Neural cell (in vitro differentiated cells): Measurements from ENCODE around the gene NECAP2. TPM values are rescaled to one million over a fixed set of nuclear protein-coding genes. Genes with fewer than 3 reads are reported as not detected.

ENCODE experiments used
- H2AFZ ChIP-seq: fragments of 200-600, 300-800 bp; sonication (generic), shearing (Covaris generic); 2 replicates; pipeline ENCODE4 v1.6.0; 2014; ENCODE audit warnings: low read depth, mild to moderate bottlenecking, antibody characterized with exemption, low read length, moderate library complexity
- H3F3A ChIP-seq: fragments of 200-600 bp; shearing (Covaris generic); 2 replicates; pipeline ENCODE4 v1.6.1; 2016; ENCODE audit warnings: mild to moderate bottlenecking, moderate library complexity, mixed read lengths, antibody characterized with exemption, low read length; ENCODE audit not compliant: insufficient read depth, poor library complexity, severe bottlenecking
- H3K27ac ChIP-seq: fragments of 200-600, 300-800 bp; sonication (generic), shearing (Covaris generic); 2 replicates; pipeline ENCODE4 v1.5.1; 2014; ENCODE audit warnings: mild to moderate bottlenecking, low read length, moderate library complexity
- H3K27me3 ChIP-seq: fragments of 300-800, 200-600 bp; sonication (generic), shearing (Covaris generic); 2 replicates; pipeline ENCODE4 v1.6.0; 2014; ENCODE audit warnings: mild to moderate bottlenecking, low read depth, low read length, moderate library complexity; ENCODE audit not compliant: insufficient read depth
- H3K36me3 ChIP-seq: fragments of 300-800, 200-600 bp; sonication (generic), shearing (Covaris generic); 2 replicates; pipeline ENCODE4 v1.5.1; 2014; ENCODE audit warnings: mild to moderate bottlenecking, antibody characterized with exemption, low read length, moderate library complexity; ENCODE audit not compliant: insufficient read depth
- H3K4me2 ChIP-seq: fragments of 300-800, 200-600 bp; sonication (generic), shearing (Covaris generic); 2 replicates; pipeline ENCODE4 v1.6.0; 2014; ENCODE audit warnings: mild to moderate bottlenecking, low read length
- H3K4me3 ChIP-seq: fragments of 300-800, 200-600 bp; sonication (generic), shearing (Covaris generic); 2 replicates; pipeline ENCODE4 v1.5.1; 2014; ENCODE audit warnings: mild to moderate bottlenecking, low read length, moderate library complexity
- H3K79me2 ChIP-seq: fragments of 200-600 bp; shearing (Covaris generic); replicated peaks from 2 replicates; pipeline ENCODE4 v1.6.0; 2014; ENCODE audit warnings: mild to moderate bottlenecking, low read length, moderate library complexity; ENCODE audit not compliant: insufficient read depth
- H3K9ac ChIP-seq: fragments of 300-800, 200-600 bp; sonication (generic), shearing (Covaris generic); 2 replicates; pipeline ENCODE4 v1.6.1; 2016; ENCODE audit warnings: mild to moderate bottlenecking, low read length, mixed read lengths
- H3K9me2 ChIP-seq: fragments of 200-600 bp; shearing (Covaris generic); 2 replicates; pipeline ENCODE4 v1.6.1; 2016; ENCODE audit warnings: mild to moderate bottlenecking, low read length, mixed read lengths; ENCODE audit not compliant: insufficient read depth
- H3K9me3 ChIP-seq: fragments of 200-600, 300-800 bp; sonication (generic), shearing (Covaris generic); 2 replicates; pipeline ENCODE4 v1.6.1; 2016; ENCODE audit warnings: mild to moderate bottlenecking, mixed run types, low read length, moderate library complexity, mixed read lengths
- H4K20me1 ChIP-seq: fragments of 200-600 bp; shearing (Covaris generic); 2 replicates; pipeline ENCODE4 v1.6.1; 2016; ENCODE audit warnings: mild to moderate bottlenecking, mixed run types; ENCODE audit not compliant: insufficient read depth
- CTCF ChIP-seq: fragments of 450-650 bp; IDR thresholded peaks from 2 replicates; pipeline ENCODE4 v1.5.1; 2014; ENCODE audit warnings: antibody characterized with exemption, mild to moderate bottlenecking, moderate library complexity; ENCODE audit not compliant: poor library complexity, severe bottlenecking
- EP300 ChIP-seq: fragments of 450-650 bp; conservative IDR thresholded peaks from 2 replicates; pipeline ENCODE4 v1.6.1; 2014; ENCODE audit warnings: antibody characterized with exemption, mild to moderate bottlenecking, moderate library complexity; ENCODE audit not compliant: poor library complexity, severe bottlenecking
- EZH2 ChIP-seq: fragments of 200-600, 300-800 bp; shearing (Covaris generic), sonication (generic); IDR thresholded peaks from 2 replicates; pipeline ENCODE4 v1.6.1; 2014; ENCODE audit warnings: antibody characterized with exemption, low read length, borderline replicate concordance, mild to moderate bottlenecking; ENCODE audit not compliant: insufficient read depth, poor library complexity, severe bottlenecking
- MXI1 ChIP-seq: fragments of 450-650 bp; conservative IDR thresholded peaks from 2 replicates; pipeline ENCODE4 v1.6.1; 2014; ENCODE audit warnings: antibody characterized with exemption, mild to moderate bottlenecking; ENCODE audit not compliant: poor library complexity, severe bottlenecking
- POLR2AphosphoS5 ChIP-seq: IDR thresholded peaks from 2 replicates; pipeline ENCODE4 v1.6.1; 2012
- RAD21 ChIP-seq: fragments of 450-650 bp; conservative IDR thresholded peaks from 2 replicates; pipeline ENCODE4 v1.6.1; 2014; ENCODE audit warnings: antibody characterized with exemption, mild to moderate bottlenecking, moderate library complexity
- SMC3 ChIP-seq: fragments of 450-650 bp; conservative IDR thresholded peaks from 2 replicates; pipeline ENCODE4 v1.6.1; 2014; ENCODE audit warnings: antibody characterized with exemption, mild to moderate bottlenecking, moderate library complexity; ENCODE audit not compliant: poor library complexity
- TAF1 ChIP-seq: IDR thresholded peaks from 2 replicates; pipeline ENCODE4 v1.6.1; 2012; ENCODE audit warnings: low read depth
- polyA plus RNA-seq: library from polyadenylated mRNA; depleted of rRNA; stranded (reverse); fragments of >200 nt; gene quantifications from 2 replicates; pipeline ENCODE4 v1.2.3, GENCODE V29; 2014
- TF ChIP-seq, protein P1 (sequence below): IDR thresholded peaks from 2 replicates; pipeline ENCODE4 v1.6.1; 2012; ENCODE audit warnings: borderline replicate concordance

Gene NECAP2
- polyA plus RNA-seq, 1 donor from 2014 or later = 80.2 TPM

DNA sequence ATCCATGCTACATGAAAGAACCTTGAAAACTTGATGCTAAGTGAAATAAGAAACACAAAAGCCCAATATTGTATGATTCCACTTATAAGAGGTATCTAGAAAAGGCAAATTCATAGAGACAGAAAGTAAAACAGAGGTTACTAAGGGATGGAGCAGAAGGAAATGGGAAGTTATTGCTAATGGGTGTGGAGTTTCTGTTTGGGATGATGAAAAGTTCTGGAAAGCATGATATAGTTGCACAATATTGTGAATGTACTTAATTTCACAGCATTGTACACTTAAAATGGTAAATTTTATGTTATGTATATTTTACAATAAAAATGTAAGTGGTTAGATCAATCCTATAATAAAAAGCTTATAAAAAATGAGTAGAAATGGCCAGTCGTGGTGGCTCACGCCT lies 1.6 kb upstream of the NECAP2 start:
- TF ChIP-seq MXI1 = no peak
- TF ChIP-seq, protein P1, sequence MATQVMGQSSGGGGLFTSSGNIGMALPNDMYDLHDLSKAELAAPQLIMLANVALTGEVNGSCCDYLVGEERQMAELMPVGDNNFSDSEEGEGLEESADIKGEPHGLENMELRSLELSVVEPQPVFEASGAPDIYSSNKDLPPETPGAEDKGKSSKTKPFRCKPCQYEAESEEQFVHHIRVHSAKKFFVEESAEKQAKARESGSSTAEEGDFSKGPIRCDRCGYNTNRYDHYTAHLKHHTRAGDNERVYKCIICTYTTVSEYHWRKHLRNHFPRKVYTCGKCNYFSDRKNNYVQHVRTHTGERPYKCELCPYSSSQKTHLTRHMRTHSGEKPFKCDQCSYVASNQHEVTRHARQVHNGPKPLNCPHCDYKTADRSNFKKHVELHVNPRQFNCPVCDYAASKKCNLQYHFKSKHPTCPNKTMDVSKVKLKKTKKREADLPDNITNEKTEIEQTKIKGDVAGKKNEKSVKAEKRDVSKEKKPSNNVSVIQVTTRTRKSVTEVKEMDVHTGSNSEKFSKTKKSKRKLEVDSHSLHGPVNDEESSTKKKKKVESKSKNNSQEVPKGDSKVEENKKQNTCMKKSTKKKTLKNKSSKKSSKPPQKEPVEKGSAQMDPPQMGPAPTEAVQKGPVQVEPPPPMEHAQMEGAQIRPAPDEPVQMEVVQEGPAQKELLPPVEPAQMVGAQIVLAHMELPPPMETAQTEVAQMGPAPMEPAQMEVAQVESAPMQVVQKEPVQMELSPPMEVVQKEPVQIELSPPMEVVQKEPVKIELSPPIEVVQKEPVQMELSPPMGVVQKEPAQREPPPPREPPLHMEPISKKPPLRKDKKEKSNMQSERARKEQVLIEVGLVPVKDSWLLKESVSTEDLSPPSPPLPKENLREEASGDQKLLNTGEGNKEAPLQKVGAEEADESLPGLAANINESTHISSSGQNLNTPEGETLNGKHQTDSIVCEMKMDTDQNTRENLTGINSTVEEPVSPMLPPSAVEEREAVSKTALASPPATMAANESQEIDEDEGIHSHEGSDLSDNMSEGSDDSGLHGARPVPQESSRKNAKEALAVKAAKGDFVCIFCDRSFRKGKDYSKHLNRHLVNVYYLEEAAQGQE = no peak
- TF ChIP-seq EP300 = no peak
- TF ChIP-seq CTCF = no peak
- TF ChIP-seq POLR2AphosphoS5 = no peak
- TF ChIP-seq EZH2 = no peak
- TF ChIP-seq SMC3 = no peak
- no peak for TF ChIP-seq TAF1
- TF ChIP-seq RAD21 = no peak
- Histone ChIP-seq H2AFZ (no peak overlapping the region), H3K27ac (no peak overlapping the region)

GRCh38 chr1:16440131-16440469 lies 424 bp upstream of the NECAP2 start:
- TF ChIP-seq CTCF (no peak), SMC3 (no peak), RAD21 (no peak), EZH2 (no peak), MXI1 (no peak), EP300 (no peak), POLR2AphosphoS5 (no peak), TAF1 (no peak)
- TF ChIP-seq, protein P1 = no peak
- H3K27ac ChIP-seq = peak overlapping the region; percentile 89

More for the DNA sequence above, 1.6 kb upstream of the NECAP2 start:
- Histone ChIP-seq H4K20me1 (no peaks in the 10 kb centered on the region), H3K9me3 (no peaks in the 10 kb centered on the region), H3K9me2 (no peaks in the 10 kb centered on the region), H3F3A (no peaks in the 10 kb centered on the region), H3K4me3 (no peak overlapping the region), H3K36me3 (no peaks in the 10 kb centered on the region), H3K4me2 (no peak overlapping the region), H3K79me2 (peaks cover 29% of the 10 kb centered on the region), H3K9ac (no peak overlapping the region), H3K27me3 (no peaks in the 10 kb centered on the region)

More at GRCh38 chr1:16440131-16440469, 424 bp upstream of the NECAP2 start:
- no peaks in the 10 kb centered on the region for H3K9me3 ChIP-seq
- H4K20me1 ChIP-seq = no peaks in the 10 kb centered on the region
- H3K9me2 ChIP-seq = no peaks in the 10 kb centered on the region
- peak overlapping the region; percentile 94 for H3K9ac ChIP-seq
- peaks cover 29% of the 10 kb centered on the region for H3K79me2 ChIP-seq
- peak overlapping the region; percentile 95 for H3K4me3 ChIP-seq
- H2AFZ ChIP-seq = no peak overlapping the region
- H3K4me2 ChIP-seq = no peak overlapping the region
- H3K36me3 ChIP-seq = no peaks in the 10 kb centered on the region
- H3K27me3 ChIP-seq = no peaks in the 10 kb centered on the region
- no peaks in the 10 kb centered on the region for H3F3A ChIP-seq
